Right ventricle myocardium inferior (tissue), 1 donor: ENCODE results near the gene VAMP4. TPM values are rescaled to one million over a fixed set of nuclear protein-coding genes. Genes with fewer than 3 reads are reported as not detected.

Source experiments
- ATAC-seq: fragments of 200-7000 bp; cut with Tn5 transposase; one replicate; pipeline ENCODE4 v1.9.1; 2020; ENCODE audit warnings: mild to moderate bottlenecking, moderate library complexity
- DNase-seq: peaks from one replicate; pipeline ENCODE4 v3.0.0; 2021; ENCODE audit errors: missing footprints
- intact Hi-C: fragments of 100-400 bp; cut with DNase I; formaldehyde crosslinking; loops from one replicate; pipeline ENCODE4 v1.11.0; 2022
- long read RNA-seq: library from polyadenylated mRNA; unstranded; transcript quantifications from one replicate; pipeline ENCODE4 v2.0.0, GENCODE V29; 2021
- total RNA-seq: library from RNA; stranded (reverse); fragmentation: NEBNext Ultra II Directional; extraction: Animal tissue kit (Norgen Biotek cat#: 25700); gene quantifications from one replicate; pipeline ENCODE4 v1.2.1, GENCODE V29; 2021
- donor health status: DM: no; HTN: yes; CAD: no; lungs with severe emphysema.

Gene VAMP4
- 11.4 TPM for total RNA-seq
- long read RNA-seq, full-length matches to known transcripts: 8 of 13 reads
- long read RNA-seq, partial matches to known transcripts: 1 of 13 reads
- long read RNA-seq, other reads (novel, unspliced or antisense): 4 of 13 reads

DNA sequence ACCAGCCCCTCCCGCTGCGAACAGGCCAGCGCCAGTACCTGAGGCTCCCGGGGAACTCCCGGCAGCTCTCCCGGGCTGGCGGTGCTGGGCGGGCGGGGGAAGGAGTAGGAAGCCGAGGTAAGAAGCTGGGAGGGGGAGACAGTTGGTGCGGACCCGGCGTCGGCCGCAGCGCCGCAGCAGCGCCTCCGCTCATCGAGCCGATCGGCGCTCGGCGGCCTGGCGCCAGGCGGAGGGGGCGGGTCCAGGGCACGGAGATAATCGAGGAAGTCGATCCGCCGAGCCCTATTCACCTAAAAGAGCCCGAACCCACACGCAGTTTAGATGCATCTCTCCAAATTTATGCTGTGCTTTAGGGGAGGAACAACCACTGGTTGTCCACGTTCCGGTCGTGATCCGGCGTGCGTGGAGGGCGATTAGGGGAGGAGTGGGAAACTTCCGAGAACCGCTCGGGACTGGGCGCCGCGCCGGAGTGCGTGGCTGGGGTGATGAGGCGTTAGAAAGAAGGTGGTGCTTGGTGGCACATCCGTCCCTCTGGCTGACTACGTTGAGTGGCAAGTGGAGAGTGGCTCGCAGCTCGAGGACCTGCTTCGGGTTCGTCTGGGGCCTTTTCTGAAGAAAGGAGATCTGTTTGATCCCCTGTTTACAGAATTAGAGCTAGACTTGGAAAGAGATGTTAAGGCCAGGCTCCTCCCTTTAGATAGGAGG is at the start of gene VAMP4:
VAMP4 (minus strand) TSS at position 194 of the 705 bp plus-strand sequence. CDS start 3,651 bp downstream, outside the sequence.
- DNase-seq: peak; percentile 95
- intact Hi-C loops: loop anchor here (1.0 kb wide), 3 partner anchors 39 to 790 kb away; partner anchors contain the start of gene METTL13
- ATAC-seq: peak; percentile 91

DNA sequence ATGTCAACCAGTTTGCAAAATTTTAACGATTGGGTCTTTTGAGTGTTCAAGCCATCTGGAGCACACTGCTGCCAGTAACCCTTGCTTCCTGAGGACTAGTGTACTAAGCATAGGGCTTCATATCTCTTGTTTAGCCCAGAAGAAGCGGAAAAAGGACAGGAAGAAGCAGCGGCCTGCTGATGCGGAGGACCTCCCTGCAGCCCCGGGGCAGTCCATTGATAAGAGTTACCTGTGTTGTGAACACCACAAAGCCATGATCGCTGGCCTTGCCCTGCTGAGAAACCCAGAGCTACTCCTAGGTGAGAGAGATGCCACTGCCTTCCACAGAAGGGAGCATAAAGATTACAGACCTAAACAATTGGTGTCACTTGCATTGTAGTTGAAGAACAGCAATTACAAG is 48.5 kb upstream of the VAMP4 start:
- DNase-seq (no peak), ATAC-seq (no peak)
- intact Hi-C loops: no loop called here

DNA sequence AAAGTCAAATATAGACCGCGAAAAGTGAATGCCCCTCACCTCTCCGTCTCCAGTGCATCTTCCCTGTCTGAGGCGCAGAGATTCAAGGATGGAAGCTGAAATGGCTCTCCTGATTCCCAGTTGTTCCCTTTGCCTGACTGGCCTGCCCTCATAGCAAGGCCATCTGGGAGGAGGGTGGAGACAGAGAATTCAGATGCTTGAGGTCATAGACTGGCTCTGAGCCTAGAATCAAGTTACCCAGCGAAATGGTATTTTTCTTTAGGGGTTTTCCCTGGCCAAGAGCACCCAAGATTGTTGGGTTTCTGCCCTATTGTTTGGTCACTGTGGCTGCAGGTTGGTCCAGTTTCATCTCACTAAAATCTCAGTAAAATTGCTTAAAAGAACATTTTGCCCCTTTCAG is 46.8 kb upstream of the VAMP4 start:
- ATAC-seq (peak; percentile 56), DNase-seq (no peak)
- intact Hi-C loops: no loop called here

DNA sequence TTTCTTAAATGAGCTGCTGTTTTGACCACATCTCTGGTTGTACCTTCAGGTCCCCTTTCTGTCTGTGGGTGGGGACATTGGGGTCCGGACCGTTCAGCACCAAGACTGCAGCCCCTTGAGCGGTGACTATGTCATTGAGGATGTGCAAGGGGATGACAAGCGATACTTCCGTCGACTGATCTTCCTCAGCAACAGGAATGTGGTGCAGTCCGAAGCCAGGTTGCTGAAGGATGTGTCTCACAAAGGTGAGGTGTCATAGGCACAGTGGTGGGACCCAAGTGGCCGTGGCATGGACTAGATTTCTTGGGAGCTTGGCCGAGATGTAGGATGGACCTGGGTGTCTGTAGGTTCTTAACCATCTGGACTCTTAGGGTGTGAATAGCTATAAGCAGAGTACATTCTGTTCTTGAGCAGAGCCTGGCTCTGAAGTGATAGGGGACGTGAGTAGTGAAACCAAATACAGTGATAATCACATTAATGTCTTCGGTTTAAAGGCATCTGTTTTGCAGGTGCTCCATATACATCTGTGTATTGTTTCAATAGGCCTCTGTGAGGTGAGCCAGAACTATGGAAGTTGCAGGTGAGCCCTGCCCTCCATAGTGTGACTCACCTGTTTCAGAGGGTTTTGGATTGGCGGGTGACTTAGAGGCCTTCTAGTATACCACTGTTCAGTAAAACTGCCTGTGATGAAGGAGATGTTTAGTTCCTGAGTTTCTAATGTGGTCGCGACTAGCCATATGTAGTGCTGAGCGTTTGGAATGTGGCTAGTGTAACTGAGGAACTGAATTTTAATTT is 46.0 kb upstream of the VAMP4 start:
- intact Hi-C loops: no loop called here
- no peak for ATAC-seq

DNA sequence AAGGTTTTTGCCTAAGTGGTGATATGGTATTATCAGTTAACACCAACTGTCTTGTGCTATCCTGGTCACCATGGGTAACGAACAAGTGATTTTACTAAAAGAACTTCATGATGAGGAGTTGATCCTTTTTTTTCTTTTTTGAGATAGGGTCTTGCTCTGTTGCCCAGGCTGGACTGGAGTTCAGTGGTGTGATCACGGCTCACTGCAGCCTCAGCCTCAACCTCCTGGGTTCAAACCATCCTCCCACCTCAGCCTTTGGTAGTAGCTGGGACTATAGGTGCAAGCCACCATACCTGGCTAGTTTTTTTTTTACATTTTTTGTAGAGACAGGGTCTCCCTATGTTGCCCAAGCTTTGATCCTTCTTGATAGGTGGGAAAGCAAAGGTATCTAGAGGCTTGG is 44.7 kb upstream of the VAMP4 start:
- ATAC-seq (no peak), DNase-seq (no peak)
- intact Hi-C loops: no loop called here

More for the DNA sequence above, 46.0 kb upstream of the VAMP4 start:
- no peak for DNase-seq

GRCh38 chr1:171785766-171786165 is 43.9 kb upstream of the VAMP4 start:
- intact Hi-C loops: no loop called here
- ATAC-seq (no peak), DNase-seq (no peak)

- DNase-seq: no peak
- intact Hi-C loops: loop anchor here (5.0 kb wide), 1 partner anchor 132 kb away; the partner anchor contains the start of gene MYOC
- ATAC-seq: no peak
Observed at GRCh38 chr1:171784784-171785183, 42.9 kb upstream of the VAMP4 start.

DNA sequence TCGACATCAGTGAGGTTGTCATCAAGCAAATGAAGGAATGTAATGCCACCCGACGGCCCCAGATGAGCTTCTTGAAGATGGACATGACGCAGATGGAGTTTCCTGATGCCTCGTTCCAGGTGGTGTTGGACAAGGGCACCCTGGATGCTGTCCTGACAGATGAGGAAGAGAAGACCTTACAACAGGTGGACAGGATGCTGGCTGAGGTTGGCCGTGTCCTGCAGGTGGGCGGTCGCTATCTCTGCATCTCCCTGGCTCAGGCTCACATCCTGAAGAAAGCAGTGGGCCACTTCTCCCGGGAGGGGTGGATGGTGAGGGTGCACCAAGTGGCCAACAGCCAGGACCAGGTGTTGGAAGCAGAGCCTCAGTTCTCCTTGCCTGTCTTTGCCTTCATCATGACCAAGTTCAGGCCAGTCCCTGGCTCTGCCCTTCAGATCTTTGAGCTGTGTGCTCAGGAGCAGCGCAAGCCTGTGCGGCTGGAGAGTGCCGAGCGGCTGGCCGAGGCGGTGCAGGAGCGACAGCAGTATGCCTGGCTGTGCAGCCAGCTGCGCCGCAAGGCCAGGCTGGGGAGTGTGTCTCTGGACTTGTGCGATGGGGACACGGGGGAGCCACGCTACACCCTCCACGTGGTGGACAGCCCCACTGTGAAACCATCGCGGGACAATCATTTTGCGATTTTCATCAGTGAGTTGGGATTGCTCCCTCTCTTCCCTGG is 42.1 kb upstream of the VAMP4 start:
- ATAC-seq: no peak
- no peak for DNase-seq
- intact Hi-C loops: loop anchor here (5.0 kb wide), 1 partner anchor 132 kb away; the partner anchor contains the start of gene MYOC

DNA sequence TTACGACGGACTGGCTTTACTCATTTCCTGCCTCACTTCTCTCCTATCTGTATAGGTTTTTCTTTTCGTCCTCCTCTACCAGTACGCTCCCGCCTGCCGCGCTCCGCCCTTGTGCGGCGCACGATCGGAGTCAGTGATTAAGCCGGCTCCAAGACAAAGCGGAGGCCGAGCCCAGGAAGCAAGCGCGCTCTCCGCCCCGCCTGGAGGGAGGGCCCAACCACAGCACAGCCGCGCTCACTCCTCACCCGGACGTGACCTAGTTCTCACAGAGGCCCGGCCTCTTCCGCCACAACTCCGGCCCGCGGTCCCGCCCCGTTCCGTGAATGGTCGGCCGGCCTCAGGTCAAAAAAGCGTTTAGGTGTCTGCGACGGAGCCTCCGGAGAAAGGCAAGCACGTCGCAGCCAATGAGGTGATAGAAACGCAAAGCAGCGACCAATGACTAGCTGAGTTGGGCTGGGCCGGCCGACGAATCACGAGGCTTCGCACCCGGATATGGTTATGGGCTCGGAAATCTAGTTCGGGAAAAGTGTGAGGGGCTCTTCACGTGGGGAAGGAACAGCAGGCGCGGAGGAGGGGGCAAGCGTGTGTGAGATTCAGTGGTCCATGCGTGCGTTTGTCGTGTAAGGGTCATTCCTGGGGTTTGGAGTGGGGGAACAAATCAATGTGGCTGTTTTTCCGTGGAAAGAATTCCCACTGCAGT is 39.5 kb upstream of the VAMP4 start, which contains the start of gene METTL13:
METTL13 (plus strand) TSS at position 485 of the 700 bp plus-strand sequence. CDS start 308 bp downstream, outside the sequence.
- peak; percentile 100 for DNase-seq
- intact Hi-C loops: loop anchor here (1.0 to 5.0 kb wide), 2 partner anchors 39 to 129 kb away; partner anchors contain the start of genes MYOC and VAMP4
- ATAC-seq: peak; percentile 100

DNA sequence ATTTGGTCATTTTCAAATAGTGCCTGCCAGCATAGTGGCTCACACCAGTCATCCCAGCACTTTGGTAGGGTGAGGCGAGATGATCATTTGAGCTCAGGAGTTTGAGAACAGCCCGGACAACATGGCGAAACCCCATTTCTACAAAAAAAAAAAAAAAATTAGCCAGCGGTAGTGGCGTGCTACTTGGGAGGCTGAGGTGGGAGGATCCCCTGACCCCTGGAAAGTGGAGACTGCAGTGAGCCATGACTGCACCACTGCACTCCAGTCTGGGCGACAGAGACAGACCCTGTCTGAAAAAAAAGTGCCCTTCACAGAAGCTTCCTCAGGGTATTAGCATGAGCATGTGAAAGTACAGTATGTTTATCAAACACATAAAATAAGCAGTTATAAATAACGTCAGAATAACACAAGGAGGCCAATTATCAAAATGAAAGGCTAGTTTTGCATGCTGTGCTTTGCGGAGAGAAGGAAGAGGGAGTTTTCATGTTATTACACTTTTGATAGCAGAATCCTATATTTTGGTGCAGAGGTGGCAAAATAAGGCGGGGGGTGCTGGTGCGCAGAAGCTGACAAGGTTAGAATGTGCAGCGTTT is 38.8 kb upstream of the VAMP4 start:
- no peak for ATAC-seq
- intact Hi-C loops: loop anchor here (1.0 to 5.0 kb wide), 2 partner anchors 38 to 128 kb away; partner anchors contain the start of genes MYOC and VAMP4

GRCh38 chr1:171772312-171772711 is 30.4 kb upstream of the VAMP4 start:
- no peak for ATAC-seq
- DNase-seq: no peak
- intact Hi-C loops: no loop called here

More for the DNA sequence above, 38.8 kb upstream of the VAMP4 start:
- DNase-seq: no peak

- no peak for DNase-seq
- ATAC-seq: no peak
- intact Hi-C loops: no loop called here
Observed at GRCh38 chr1:171769754-171770153, 27.9 kb upstream of the VAMP4 start.

- ATAC-seq: no peak
- intact Hi-C loops: no loop called here
Observed at GRCh38 chr1:171769171-171769570, 27.3 kb upstream of the VAMP4 start.

DNA sequence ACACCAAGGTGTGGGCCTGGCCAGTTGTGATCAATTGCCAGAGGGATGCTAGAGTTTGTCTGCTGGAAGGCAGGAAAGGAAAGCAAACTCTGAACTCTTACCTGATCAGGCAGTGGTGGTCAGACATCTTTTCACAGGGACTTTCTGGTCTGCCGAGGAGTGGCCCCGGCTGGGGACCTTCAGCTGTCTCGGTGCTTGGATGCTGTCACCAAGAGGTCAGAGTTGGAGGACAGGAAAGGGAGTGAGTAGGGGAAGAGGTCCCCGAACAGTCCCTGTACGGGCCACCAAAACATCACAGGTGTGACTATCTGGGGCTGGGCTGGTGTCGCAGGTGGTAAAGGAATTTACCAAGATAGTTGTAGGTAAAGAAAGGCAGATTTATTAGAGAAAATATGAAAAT is 21.9 kb upstream of the VAMP4 start:
- intact Hi-C loops: no loop called here
- DNase-seq: no peak
- ATAC-seq: no peak

More at GRCh38 chr1:171769171-171769570, 27.3 kb upstream of the VAMP4 start:
- no peak for DNase-seq

- no peak for ATAC-seq
- intact Hi-C loops: no loop called here
- no peak for DNase-seq
Observed at GRCh38 chr1:171762143-171762563, 20.3 kb upstream of the VAMP4 start.

DNA sequence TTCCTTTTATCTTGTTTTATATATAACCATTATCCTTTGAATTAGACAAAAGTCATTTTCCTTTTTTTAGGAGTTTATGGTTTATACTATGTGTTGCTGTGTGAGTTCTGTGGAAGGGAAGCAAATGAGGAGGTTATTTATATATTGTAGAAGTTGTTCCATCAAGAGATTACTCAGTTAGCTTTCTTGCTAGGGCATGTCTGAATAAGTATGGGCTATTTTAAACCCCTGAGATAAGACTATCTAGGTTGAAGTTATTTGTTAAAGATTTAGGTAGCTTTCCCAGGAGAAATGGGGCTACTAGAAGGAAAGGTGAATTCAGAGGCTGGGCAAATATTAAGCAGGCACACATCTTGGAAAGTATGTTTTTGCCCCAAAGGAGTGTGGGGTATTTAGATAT is 16.1 kb upstream of the VAMP4 start:
- DNase-seq: no peak
- intact Hi-C loops: no loop called here
- ATAC-seq: no peak

GRCh38 chr1:171756856-171757255 is 15.0 kb upstream of the VAMP4 start:
- ATAC-seq (no peak), DNase-seq (no peak)
- intact Hi-C loops: no loop called here

DNA sequence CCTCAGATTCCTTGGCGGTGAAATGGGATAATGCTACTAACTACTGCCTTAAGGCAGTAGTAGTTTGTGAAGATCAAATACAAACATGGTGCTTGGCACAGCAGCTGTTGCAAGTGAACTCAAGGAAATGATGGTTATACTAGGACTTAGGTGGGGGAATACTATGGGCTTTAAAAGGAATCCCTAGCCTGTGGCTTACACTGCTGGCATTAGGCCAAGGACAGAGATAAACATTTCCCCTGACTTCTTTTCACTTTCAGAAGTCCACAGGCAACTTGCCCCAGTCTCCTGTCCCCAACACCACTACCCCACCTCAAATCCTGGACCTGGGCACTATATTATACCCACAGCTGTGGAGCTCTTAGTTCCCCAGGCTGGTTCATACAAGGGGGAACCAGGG is 13.1 kb upstream of the VAMP4 start:
- no peak for ATAC-seq
- intact Hi-C loops: no loop called here
- no peak for DNase-seq
